Activated CD4-positive, alpha-beta T cell treated with anti-CD3 and anti-CD28 coated beads, Interleukin-2, amount 10 ng/mL, durations not matched to agents 7 days and 5 days (primary cell): ENCODE measurements around the gene ERMP1. TPM values are rescaled to one million over a fixed set of nuclear protein-coding genes. Genes with fewer than 3 reads are reported as not detected.
A peak's percentile ranks its signal among the peaks of the same experiment; 100 is the strongest.

Experiments
- CTCF ChIA-PET: fragments of 350-600 bp; sonication (Branson Sonifier 250); formaldehyde crosslinking; loops from one replicate; lab custom pipeline; 2021; ENCODE audit warnings: antibody characterized with exemption; lab: Charles Lee
- POLR2A ChIA-PET: fragments of 350-600 bp; sonication (Branson Sonifier 250); formaldehyde crosslinking; loops from one replicate; lab custom pipeline; 2021; ENCODE audit warnings: antibody characterized with exemption; lab: Charles Lee
- DNase-seq: peaks from one replicate; pipeline ENCODE4 v3.0.0-alpha.2; 2020
- H3K27ac Mint-ChIP-seq: one replicate; pipeline ENCODE4 v1.8.0; 2021; ENCODE audit warnings: mild to moderate bottlenecking, moderate library complexity, mixed read lengths
- H3K27me3 Mint-ChIP-seq: one replicate; pipeline ENCODE4 v1.8.0; 2021; ENCODE audit warnings: mixed read lengths
- H3K36me3 Mint-ChIP-seq: one replicate; pipeline ENCODE4 v1.8.0; 2021; ENCODE audit warnings: low read depth, mixed read lengths
- H3K4me1 Mint-ChIP-seq: one replicate; pipeline ENCODE4 v1.8.0; 2021; ENCODE audit warnings: mixed read lengths
- H3K4me3 Mint-ChIP-seq: one replicate; pipeline ENCODE4 v1.8.0; 2021; ENCODE audit warnings: mild to moderate bottlenecking, moderate library complexity, mixed read lengths
- H3K9me3 Mint-ChIP-seq: one replicate; pipeline ENCODE4 v1.8.0; 2021; ENCODE audit warnings: mixed read lengths
- total RNA-seq, 2 experiments: library from RNA; stranded (reverse); gene quantifications; one replicate each; pipeline ENCODE4 v1.2.3, GENCODE V29; 2021

ERMP1 gene
- total RNA-seq, 2 experiments from 2014 or later = 24.2 to 25.1 TPM

- CTCF ChIA-PET = interaction anchor here (0.6 to 4.8 kb wide), 4 partner anchors 10 to 203 kb away, joined by 3 to 79 read pairs (median 6); no protein-coding TSS in a partner anchor
- Mint-ChIP-seq H3K4me1 (peaks cover 55% of the 10 kb centered on the region), H3K4me3 (no peak overlapping the region), H3K36me3 (peaks cover 15% of the 10 kb centered on the region), H3K9me3 (peaks cover 2% of the 10 kb centered on the region), H3K27ac (no peak overlapping the region), H3K27me3 (peaks cover 11% of the 10 kb centered on the region)
- POLR2A ChIA-PET = no interaction called here
- DNase-seq = no peak
Observed at GRCh38 chr9:5835808-5836207, 2.9 kb upstream of the ERMP1 start.

GRCh38 chr9:5834214-5834613, 1.3 kb upstream of the ERMP1 start:
- peaks cover 11% of the 10 kb centered on the region for H3K27me3 Mint-ChIP-seq
- peak overlapping the region; percentile 47 for H3K27ac Mint-ChIP-seq
- peaks cover 18% of the 10 kb centered on the region for H3K36me3 Mint-ChIP-seq
- ChIA-PET POLR2A (interaction anchor here (0.5 to 2.0 kb wide), 3 partner anchors 8 to 190 kb away, joined by 3 to 5 read pairs (median 4); no protein-coding TSS in a partner anchor), CTCF (interaction anchor here (1.7 to 4.8 kb wide), 5 partner anchors 11 to 54 kb away, joined by 4 to 79 read pairs (median 14); no protein-coding TSS in a partner anchor)
- peaks cover 51% of the 10 kb centered on the region for H3K4me1 Mint-ChIP-seq
- no peak overlapping the region for H3K4me3 Mint-ChIP-seq
- H3K9me3 Mint-ChIP-seq = peaks cover 2% of the 10 kb centered on the region
- DNase-seq = no peak

- DNase-seq = peak; percentile 30
- Mint-ChIP-seq H3K27me3 (peaks cover 6% of the 10 kb centered on the region), H3K4me1 (peaks cover 53% of the 10 kb centered on the region), H3K27ac (peak overlapping the region; percentile 91), H3K4me3 (peak overlapping the region; percentile 89), H3K9me3 (peaks cover 2% of the 10 kb centered on the region), H3K36me3 (peaks cover 28% of the 10 kb centered on the region)
- ChIA-PET CTCF (interaction anchor here (0.6 to 4.8 kb wide), 17 partner anchors 10 to 876 kb away, joined by 3 to 79 read pairs (median 4); no protein-coding TSS in a partner anchor), POLR2A (interaction anchor here (2.0 kb wide), 1 partner anchor 10 kb away, joined by 5 read pairs; no protein-coding TSS in a partner anchor)
Observed at GRCh38 chr9:5832071-5832537, 813 bp downstream of the ERMP1 start.

GRCh38 chr9:5825895-5826622, 6.9 kb downstream of the ERMP1 start:
- CTCF ChIA-PET = interaction anchor here (1.0 to 1.6 kb wide), 2 partner anchors 16 to 25 kb away, joined by 3 to 4 read pairs; no protein-coding TSS in a partner anchor
- Mint-ChIP-seq H3K27me3 (no peaks in the 10 kb centered on the region), H3K36me3 (peaks cover 57% of the 10 kb centered on the region), H3K9me3 (no peaks in the 10 kb centered on the region), H3K27ac (no peak overlapping the region), H3K4me3 (no peak overlapping the region), H3K4me1 (peaks cover 33% of the 10 kb centered on the region)
- POLR2A ChIA-PET = no interaction called here
- no peak for DNase-seq

- Mint-ChIP-seq H3K4me1 (peaks cover 26% of the 10 kb centered on the region), H3K4me3 (no peak overlapping the region), H3K9me3 (no peaks in the 10 kb centered on the region), H3K36me3 (peaks cover 55% of the 10 kb centered on the region), H3K27me3 (no peaks in the 10 kb centered on the region), H3K27ac (no peak overlapping the region)
- ChIA-PET POLR2A (no interaction called here), CTCF (interaction anchor here (1.2 to 1.6 kb wide), 2 partner anchors 17 kb away, joined by 3 to 4 read pairs; no protein-coding TSS in a partner anchor)
- DNase-seq = no peak
Observed at GRCh38 chr9:5825223-5825622, 7.7 kb downstream of the ERMP1 start.

GRCh38 chr9:5820425-5820824, 12.5 kb downstream of the ERMP1 start:
- Mint-ChIP-seq H3K4me3 (no peak overlapping the region), H3K36me3 (peaks cover 49% of the 10 kb centered on the region), H3K4me1 (peaks cover 11% of the 10 kb centered on the region), H3K27ac (no peak overlapping the region), H3K27me3 (no peaks in the 10 kb centered on the region), H3K9me3 (no peaks in the 10 kb centered on the region)
- no peak for DNase-seq
- ChIA-PET CTCF (interaction anchor here (4.4 kb wide), 1 partner anchor 12 kb away, joined by 25 read pairs; the partner anchor contains the start of gene ERMP1), POLR2A (no interaction called here)

- H3K9me3 Mint-ChIP-seq = no peaks in the 10 kb centered on the region
- H3K4me1 Mint-ChIP-seq = peaks cover 5% of the 10 kb centered on the region
- no peaks in the 10 kb centered on the region for H3K27me3 Mint-ChIP-seq
- H3K27ac Mint-ChIP-seq = no peak overlapping the region
- no peak overlapping the region for H3K4me3 Mint-ChIP-seq
- POLR2A ChIA-PET = no interaction called here
- no peak for DNase-seq
- CTCF ChIA-PET = interaction anchor here (1.3 to 1.5 kb wide), 2 partner anchors 13 to 17 kb away, joined by 4 read pairs; no protein-coding TSS in a partner anchor
- H3K36me3 Mint-ChIP-seq = peaks cover 44% of the 10 kb centered on the region
Observed at GRCh38 chr9:5819174-5819573, 13.7 kb downstream of the ERMP1 start.

GRCh38 chr9:5818424-5819142, 14.3 kb downstream of the ERMP1 start:
- no peaks in the 10 kb centered on the region for H3K9me3 Mint-ChIP-seq
- ChIA-PET CTCF (interaction anchor here (0.6 to 1.5 kb wide), 5 partner anchors 13 to 1060 kb away, joined by 3 to 4 read pairs (median 4); no protein-coding TSS in a partner anchor), POLR2A (no interaction called here)
- no peak overlapping the region for H3K27ac Mint-ChIP-seq
- H3K27me3 Mint-ChIP-seq = no peaks in the 10 kb centered on the region
- H3K36me3 Mint-ChIP-seq = peaks cover 44% of the 10 kb centered on the region
- peaks cover 3% of the 10 kb centered on the region for H3K4me1 Mint-ChIP-seq
- H3K4me3 Mint-ChIP-seq = no peak overlapping the region
- DNase-seq = no peak

- POLR2A ChIA-PET = no interaction called here
- no peak overlapping the region for H3K27ac Mint-ChIP-seq
Observed at GRCh38 chr9:5817862-5818261, 15.1 kb downstream of the ERMP1 start.

GRCh38 chr9:5815461-5815860, 17.5 kb downstream of the ERMP1 start:
- no peak for DNase-seq
- ChIA-PET POLR2A (no interaction called here), CTCF (no interaction called here)
- Mint-ChIP-seq H3K4me3 (no peak overlapping the region), H3K27me3 (no peaks in the 10 kb centered on the region), H3K27ac (no peak overlapping the region), H3K9me3 (no peaks in the 10 kb centered on the region), H3K4me1 (peaks cover 3% of the 10 kb centered on the region), H3K36me3 (peaks cover 44% of the 10 kb centered on the region)

More at GRCh38 chr9:5817862-5818261, 15.1 kb downstream of the ERMP1 start:
- no peak for DNase-seq
- CTCF ChIA-PET = interaction anchor here (0.6 to 1.5 kb wide), 5 partner anchors 19 to 1060 kb away, joined by 3 to 4 read pairs (median 4); no protein-coding TSS in a partner anchor
- no peaks in the 10 kb centered on the region for H3K9me3 Mint-ChIP-seq
- no peaks in the 10 kb centered on the region for H3K27me3 Mint-ChIP-seq
- H3K36me3 Mint-ChIP-seq = peaks cover 42% of the 10 kb centered on the region
- peaks cover 3% of the 10 kb centered on the region for H3K4me1 Mint-ChIP-seq
- H3K4me3 Mint-ChIP-seq = no peak overlapping the region

GRCh38 chr9:5813824-5814223, 19.1 kb downstream of the ERMP1 start:
- no peak for DNase-seq
- ChIA-PET POLR2A (no interaction called here), CTCF (no interaction called here)
- Mint-ChIP-seq H3K36me3 (peaks cover 48% of the 10 kb centered on the region), H3K27me3 (no peaks in the 10 kb centered on the region), H3K9me3 (no peaks in the 10 kb centered on the region), H3K27ac (no peak overlapping the region), H3K4me1 (peaks cover 2% of the 10 kb centered on the region), H3K4me3 (no peak overlapping the region)

- H3K27ac Mint-ChIP-seq = no peak overlapping the region
- CTCF ChIA-PET = interaction anchor here (1.0 to 1.6 kb wide), 2 partner anchors 21 to 73 kb away, joined by 3 to 7 read pairs; partner anchors contain the start of gene ERMP1
- POLR2A ChIA-PET = no interaction called here
- H3K4me1 Mint-ChIP-seq = peaks cover 2% of the 10 kb centered on the region
- no peaks in the 10 kb centered on the region for H3K27me3 Mint-ChIP-seq
- peaks cover 43% of the 10 kb centered on the region for H3K36me3 Mint-ChIP-seq
- DNase-seq = no peak
- no peak overlapping the region for H3K4me3 Mint-ChIP-seq
- H3K9me3 Mint-ChIP-seq = no peaks in the 10 kb centered on the region
Observed at GRCh38 chr9:5811751-5812150, 21.2 kb downstream of the ERMP1 start.
